A673 (cell line): ENCODE data around the gene CMTM3. TPM values are rescaled to one million over a fixed set of nuclear protein-coding genes. Genes with fewer than 3 reads are reported as not detected.
"Not testable (repeated sequence)": the region's sequence is repeated elsewhere in the genome, so short reads cannot be mapped to it uniquely, and the experiment has no call there.

ENCODE experiments used
- BruUV-seq: library from RNA; stranded (reverse); fragments of 400-500 nt; replicated peaks from 2 replicates; lab custom pipeline; 2021; lab: Mats Ljungman, UMichigan
- CTCF ChIA-PET: fragments of 300-600 bp; sonication (Branson Sonifier 250); formaldehyde crosslinking; loops from one replicate; lab custom pipeline; 2022; ENCODE audit warnings: antibody characterized with exemption; lab: Charles Lee
- POLR2A ChIA-PET: fragments of 300-600 bp; sonication (Branson Sonifier 250); formaldehyde crosslinking; loops from one replicate; lab custom pipeline; 2022; ENCODE audit warnings: antibody characterized with exemption; ENCODE audit not compliant: low non-redundant PET; lab: Charles Lee
- DNase-seq: peaks from one replicate; pipeline ENCODE4 v3.0.0-alpha.2; 2015; ENCODE audit warnings: low spot score
- H3K27ac ChIP-seq: fragments of 200-600 bp; sonication (generic); 2 replicates; pipeline ENCODE4 v1.5.1; 2016; ENCODE audit warnings: mixed run types, low read depth, mild to moderate bottlenecking, mixed read lengths, antibody characterized with exemption, low read length; ENCODE audit not compliant: poor library complexity, severe bottlenecking
- H3K27me3 ChIP-seq: fragments of 200-600 bp; sonication (generic); replicated peaks from 2 replicates; pipeline ENCODE4 v1.6.1; 2017; ENCODE audit warnings: mixed run types, low read depth, mild to moderate bottlenecking, mixed read lengths, antibody characterized with exemption, low read length; ENCODE audit not compliant: insufficient read depth, poor library complexity
- H3K36me3 ChIP-seq: fragments of 200-600 bp; sonication (generic); 2 replicates; pipeline ENCODE4 v1.6.1; 2016; ENCODE audit warnings: mixed run types, mild to moderate bottlenecking, mixed read lengths, antibody characterized with exemption, low read length; ENCODE audit not compliant: insufficient read depth, poor library complexity, severe bottlenecking
- H3K4me1 ChIP-seq: fragments of 200-600 bp; sonication (generic); 2 replicates; pipeline ENCODE4 v1.6.1; 2017; ENCODE audit warnings: mixed run types, mild to moderate bottlenecking, mixed read lengths, antibody characterized with exemption, low read length; ENCODE audit not compliant: insufficient read depth, poor library complexity, severe bottlenecking
- H3K4me3 ChIP-seq: fragments of 200-600 bp; sonication (generic); 2 replicates; pipeline ENCODE4 v1.5.1; 2016; ENCODE audit warnings: low read depth, mixed run types, mild to moderate bottlenecking, mixed read lengths, low read length; ENCODE audit not compliant: poor library complexity, severe bottlenecking
- H3K9me3 ChIP-seq: fragments of 200-600 bp; sonication (generic); 2 replicates; pipeline ENCODE4 v1.6.1; 2016; ENCODE audit warnings: mixed run types, low read depth, mild to moderate bottlenecking, mixed read lengths, antibody characterized with exemption, low read length; ENCODE audit not compliant: poor library complexity, severe bottlenecking
- EZH2 ChIP-seq: fragments of 200-600 bp; sonication (generic); IDR thresholded peaks from 2 replicates; pipeline ENCODE4 v1.6.1; 2017; ENCODE audit warnings: borderline replicate concordance, low read depth, mild to moderate bottlenecking, mixed read lengths, antibody characterized with exemption, low read length; ENCODE audit not compliant: poor library complexity, severe bottlenecking
- intact Hi-C: fragments of 100-400 bp; cut with micrococcal nuclease; formaldehyde crosslinking; loops from one replicate; pipeline ENCODE4 v1.10.0; 2022; ENCODE audit not compliant: unreplicated experiment
- total RNA-seq: library from RNA; stranded (reverse); gene quantifications from 2 replicates; pipeline ENCODE4 v1.2.3, GENCODE V29; 2021
- TF ChIP-seq, protein P1 (sequence below): fragments of 300-800, 200-600 bp; sonication (generic); conservative IDR thresholded peaks from 2 replicates; pipeline ENCODE4 v1.5.1; 2017; ENCODE audit warnings: low read depth, mild to moderate bottlenecking, antibody characterized with exemption, low read length, moderate library complexity, mixed read lengths

CMTM3 gene
- total RNA-seq, 1 experiment from 2014 or later, result 25.5 TPM

DNA sequence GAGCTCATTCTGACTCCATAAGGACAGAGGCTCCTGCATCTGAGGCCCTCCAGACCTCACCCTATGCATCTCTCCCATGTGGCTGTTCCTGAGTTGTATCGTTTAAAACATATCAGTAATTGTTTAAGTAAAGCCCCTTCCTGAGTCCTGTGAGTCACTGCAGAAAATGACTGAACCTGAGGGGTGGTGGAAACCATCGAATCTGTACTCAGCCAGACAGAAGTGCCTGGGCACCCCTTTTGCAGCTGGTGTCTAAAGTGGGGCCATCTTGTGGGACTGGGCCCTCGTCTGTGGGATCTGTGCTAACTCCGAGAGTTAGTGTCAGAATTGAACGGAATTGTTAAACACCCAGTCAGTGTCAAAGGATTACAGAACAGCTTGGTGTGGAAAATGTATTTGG, 25.4 kb downstream of the CMTM3 start:
- no TSS peak for BruUV-seq
- POLR2A ChIA-PET, result no interaction called here
- intact Hi-C loops, result no loop called here

GRCh38 chr16:66630561-66631260, 26.2 kb downstream of the CMTM3 start:
- DNase-seq, POLR2A ChIA-PET, H3K9me3 ChIP-seq, H3K27me3 ChIP-seq, H3K4me3 ChIP-seq, H3K27ac ChIP-seq, H3K4me1 ChIP-seq, intact Hi-C loops, H3K36me3 ChIP-seq, BruUV-seq: not testable (repeated sequence)
- CTCF ChIA-PET, result interaction anchor here (1.4 kb wide), 1 partner anchor 22 kb away, joined by 3 read pairs; no protein-coding TSS in a partner anchor

More for the DNA sequence above, 25.4 kb downstream of the CMTM3 start:
- H3K27me3 ChIP-seq, result no peaks in the 10 kb centered on the region
- H3K4me3 ChIP-seq, result no peak overlapping the region
- no peak for DNase-seq
- CTCF ChIA-PET, result interaction anchor here (1.4 kb wide), 1 partner anchor 21 kb away, joined by 3 read pairs; no protein-coding TSS in a partner anchor
- TF ChIP-seq, protein P1, sequence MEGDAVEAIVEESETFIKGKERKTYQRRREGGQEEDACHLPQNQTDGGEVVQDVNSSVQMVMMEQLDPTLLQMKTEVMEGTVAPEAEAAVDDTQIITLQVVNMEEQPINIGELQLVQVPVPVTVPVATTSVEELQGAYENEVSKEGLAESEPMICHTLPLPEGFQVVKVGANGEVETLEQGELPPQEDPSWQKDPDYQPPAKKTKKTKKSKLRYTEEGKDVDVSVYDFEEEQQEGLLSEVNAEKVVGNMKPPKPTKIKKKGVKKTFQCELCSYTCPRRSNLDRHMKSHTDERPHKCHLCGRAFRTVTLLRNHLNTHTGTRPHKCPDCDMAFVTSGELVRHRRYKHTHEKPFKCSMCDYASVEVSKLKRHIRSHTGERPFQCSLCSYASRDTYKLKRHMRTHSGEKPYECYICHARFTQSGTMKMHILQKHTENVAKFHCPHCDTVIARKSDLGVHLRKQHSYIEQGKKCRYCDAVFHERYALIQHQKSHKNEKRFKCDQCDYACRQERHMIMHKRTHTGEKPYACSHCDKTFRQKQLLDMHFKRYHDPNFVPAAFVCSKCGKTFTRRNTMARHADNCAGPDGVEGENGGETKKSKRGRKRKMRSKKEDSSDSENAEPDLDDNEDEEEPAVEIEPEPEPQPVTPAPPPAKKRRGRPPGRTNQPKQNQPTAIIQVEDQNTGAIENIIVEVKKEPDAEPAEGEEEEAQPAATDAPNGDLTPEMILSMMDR, result no peak
- TF ChIP-seq EZH2, result no peak
- no peaks in the 10 kb centered on the region for H3K4me1 ChIP-seq
- H3K36me3 ChIP-seq, result no peaks in the 10 kb centered on the region
- no peaks in the 10 kb centered on the region for H3K9me3 ChIP-seq
- no peak overlapping the region for H3K27ac ChIP-seq

DNA sequence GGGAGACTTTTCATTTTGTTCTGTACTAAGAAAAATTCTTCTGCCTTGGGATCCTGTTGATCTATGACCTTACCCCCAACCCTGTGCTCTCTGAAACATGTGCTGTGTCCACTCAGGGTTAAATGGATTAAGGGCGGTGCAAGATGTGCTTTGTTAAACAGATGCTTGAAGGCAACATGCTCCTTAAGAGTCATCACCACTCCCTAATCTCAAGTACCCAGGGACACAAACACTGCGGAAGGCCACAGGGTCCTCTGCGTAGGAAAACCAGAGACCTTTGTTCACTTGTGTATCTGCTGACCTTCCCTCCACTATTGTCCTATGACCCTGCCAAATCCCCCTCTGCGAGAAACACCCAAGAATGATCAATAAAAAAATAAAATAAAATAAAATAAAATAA, 27.1 kb downstream of the CMTM3 start:
- H3K9me3 ChIP-seq, H3K4me3 ChIP-seq, H3K27me3 ChIP-seq, H3K27ac ChIP-seq, DNase-seq, POLR2A ChIA-PET, H3K36me3 ChIP-seq, intact Hi-C loops, BruUV-seq, CTCF ChIA-PET, H3K4me1 ChIP-seq: not testable (repeated sequence)

GRCh38 chr16:66634527-66635196, 30.2 kb downstream of the CMTM3 start:
- no peak overlapping the region for H3K4me3 ChIP-seq
- CTCF ChIA-PET, result no interaction called here
- no peak for DNase-seq
- POLR2A ChIA-PET, result no interaction called here
- H3K9me3 ChIP-seq, result no peaks in the 10 kb centered on the region
- intact Hi-C loops, result no loop called here
- BruUV-seq, result no TSS peak
- H3K27ac ChIP-seq, result no peak overlapping the region
- H3K27me3 ChIP-seq, result no peaks in the 10 kb centered on the region
- H3K4me1 ChIP-seq, result no peaks in the 10 kb centered on the region
- TF ChIP-seq, protein P1, result no peak
- no peak for TF ChIP-seq EZH2
- no peaks in the 10 kb centered on the region for H3K36me3 ChIP-seq
